Measurements from ENCODE around the gene CYTH1. TPM values are rescaled to one million over a fixed set of nuclear protein-coding genes. Genes with fewer than 3 reads are reported as not detected.

CYTH1 gene, protein sequence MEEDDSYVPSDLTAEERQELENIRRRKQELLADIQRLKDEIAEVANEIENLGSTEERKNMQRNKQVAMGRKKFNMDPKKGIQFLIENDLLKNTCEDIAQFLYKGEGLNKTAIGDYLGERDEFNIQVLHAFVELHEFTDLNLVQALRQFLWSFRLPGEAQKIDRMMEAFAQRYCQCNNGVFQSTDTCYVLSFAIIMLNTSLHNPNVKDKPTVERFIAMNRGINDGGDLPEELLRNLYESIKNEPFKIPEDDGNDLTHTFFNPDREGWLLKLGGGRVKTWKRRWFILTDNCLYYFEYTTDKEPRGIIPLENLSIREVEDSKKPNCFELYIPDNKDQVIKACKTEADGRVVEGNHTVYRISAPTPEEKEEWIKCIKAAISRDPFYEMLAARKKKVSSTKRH
- 10 to 100 TPM; 54.6 to 68.9 TPM for total RNA-seq

- H3K27ac ChIP-seq = peak within 1 kb of the TSS; percentile 87
- H3K36me3 ChIP-seq = no peaks in the 10 kb centered on the region
- intact Hi-C loops (cut with DNase I) = no loop called here
- no peaks in the 10 kb centered on the region for H3K9me3 ChIP-seq
- H3K27me3 ChIP-seq = no peaks in the 10 kb centered on the region
- H3K4me1 ChIP-seq = peaks cover 7% of the 10 kb centered on the region
- H3K9ac ChIP-seq (ENCODE audit: low read depth in 2 of 2, low read length in 2 of 2) = peak within 1 kb of the TSS; percentile 88 to 91
- peak within 1 kb of the TSS; percentile 86 for H3K4me3 ChIP-seq
- TF ChIP-seq CTCF (IDR thresholded peaks at IDR 0.05) = no peak
- peak; percentile 36 for DNase-seq
These were observed at the start of gene CYTH1 for GRCh38 chr17:78781893-78782304. Gene CYTH1, minus strand, starts transcription at chr17:78782273. Its CDS starts 50 bp downstream, at chr17:78782223.

GRCh38 chr17:78829477-78829876 lies 47.4 kb upstream of the CYTH1 start:
- no peak overlapping the region for H3K27ac ChIP-seq
- no peak for DNase-seq
- no peak overlapping the region for H3K9ac ChIP-seq (ENCODE audit: low read depth in 2 of 2, low read length in 2 of 2)
- H3K36me3 ChIP-seq = peaks cover 13% of the 10 kb centered on the region
- no peaks in the 10 kb centered on the region for H3K9me3 ChIP-seq
- H3K27me3 ChIP-seq = no peaks in the 10 kb centered on the region
- TF ChIP-seq CTCF (IDR thresholded peaks at IDR 0.05) = no peak
- no peaks in the 10 kb centered on the region for H3K4me1 ChIP-seq
- H3K4me3 ChIP-seq = no peak overlapping the region
- intact Hi-C loops (cut with DNase I) = no loop called here

- no peaks in the 10 kb centered on the region for H3K9me3 ChIP-seq
- no peak overlapping the region for H3K9ac ChIP-seq (ENCODE audit: low read depth in 2 of 2, low read length in 2 of 2)
- H3K27me3 ChIP-seq = no peaks in the 10 kb centered on the region
- H3K4me3 ChIP-seq = no peak overlapping the region
- no peak for DNase-seq
- TF ChIP-seq CTCF (IDR thresholded peaks at IDR 0.05) = no peak
- H3K36me3 ChIP-seq = peaks cover 18% of the 10 kb centered on the region
- intact Hi-C loops (cut with DNase I) = no loop called here
- no peaks in the 10 kb centered on the region for H3K4me1 ChIP-seq
- H3K27ac ChIP-seq = no peak overlapping the region
These were observed 46.6 kb upstream of the CYTH1 start for GRCh38 chr17:78828470-78829185.

GRCh38 chr17:78826836-78827509 lies 44.9 kb upstream of the CYTH1 start:
- TF ChIP-seq CTCF (IDR thresholded peaks at IDR 0.05) = no peak
- Histone ChIP-seq H3K4me3 (no peak overlapping the region), H3K27me3 (no peaks in the 10 kb centered on the region), H3K9me3 (no peaks in the 10 kb centered on the region), H3K4me1 (no peaks in the 10 kb centered on the region), H3K27ac (no peak overlapping the region), H3K36me3 (peaks cover 13% of the 10 kb centered on the region), H3K9ac (ENCODE audit: low read depth in 2 of 2, low read length in 2 of 2) (no peak overlapping the region)
- intact Hi-C loops (cut with DNase I) = no loop called here
- no peak for DNase-seq

GRCh38 chr17:78826421-78826820 lies 44.3 kb upstream of the CYTH1 start:
- H3K27me3 ChIP-seq = no peaks in the 10 kb centered on the region
- no peak overlapping the region for H3K4me3 ChIP-seq
- no peak for TF ChIP-seq CTCF (IDR thresholded peaks at IDR 0.05)
- H3K27ac ChIP-seq = no peak overlapping the region
- DNase-seq = no peak
- peaks cover 13% of the 10 kb centered on the region for H3K36me3 ChIP-seq
- intact Hi-C loops (cut with DNase I) = no loop called here
- H3K9me3 ChIP-seq = no peaks in the 10 kb centered on the region
- no peaks in the 10 kb centered on the region for H3K4me1 ChIP-seq
- H3K9ac ChIP-seq (ENCODE audit: low read depth in 2 of 2, low read length in 2 of 2) = no peak overlapping the region

All from colonic mucosa (tissue), 4 donors.